Activated CD8-positive, alpha-beta T cell treated with anti-CD3 and anti-CD28 coated beads for 36 hours (primary cell): ENCODE measurements around the gene HNRNPAB. TPM values are rescaled to one million over a fixed set of nuclear protein-coding genes. Genes with fewer than 3 reads are reported as not detected.
A peak's percentile ranks its signal among the peaks of the same experiment; 100 is the strongest.
"Not testable (repeated sequence)": the region's sequence is repeated elsewhere in the genome, so short reads cannot be mapped to it uniquely, and the experiment has no call there.

Source experiments
- ATAC-seq: fragments of 200-7000 bp; cut with Tn5 transposase; one replicate; pipeline ENCODE4 v1.10.0; 2021; ENCODE audit warnings: mild to moderate bottlenecking, moderate library complexity
- CTCF ChIA-PET: fragments of 350-600 bp; sonication (Branson Sonifier 250); formaldehyde crosslinking; loops from one replicate; lab custom pipeline; 2021; ENCODE audit warnings: antibody characterized with exemption; lab: Charles Lee
- POLR2A ChIA-PET: fragments of 350-600 bp; sonication (Branson Sonifier 250); formaldehyde crosslinking; loops from one replicate; lab custom pipeline; 2021; ENCODE audit warnings: antibody characterized with exemption; lab: Charles Lee
- DNase-seq: peaks from one replicate; pipeline ENCODE4 v3.0.0-alpha.2; 2020
- H3K27ac Mint-ChIP-seq: one replicate; pipeline ENCODE4 v1.8.0; 2021; ENCODE audit warnings: mild to moderate bottlenecking, mixed read lengths
- H3K27me3 Mint-ChIP-seq: one replicate; pipeline ENCODE4 v1.8.0; 2021; ENCODE audit warnings: mixed read lengths
- H3K36me3 Mint-ChIP-seq: one replicate; pipeline ENCODE4 v1.8.0; 2021; ENCODE audit warnings: low read depth, mixed read lengths
- H3K4me1 Mint-ChIP-seq: one replicate; pipeline ENCODE4 v1.8.0; 2021; ENCODE audit warnings: low read depth, mixed read lengths
- H3K4me3 Mint-ChIP-seq: one replicate; pipeline ENCODE4 v1.8.0; 2021; ENCODE audit warnings: mild to moderate bottlenecking, moderate library complexity, mixed read lengths
- H3K9me3 Mint-ChIP-seq: one replicate; pipeline ENCODE4 v1.8.0; 2021; ENCODE audit warnings: mixed read lengths
- CTCF ChIP-seq: fragments of 200-600 bp; IDR thresholded peaks from one replicate; pipeline ENCODE4 v1.8.0; 2022; ENCODE audit warnings: antibody characterized with exemption, mild to moderate bottlenecking
- intact Hi-C: fragments of 100-400 bp; cut with micrococcal nuclease; formaldehyde crosslinking; loops from one replicate; pipeline ENCODE4 v1.10.0; 2022
- total RNA-seq, 2 experiments: library from RNA; stranded (reverse); gene quantifications; one replicate each; pipeline ENCODE4 v1.2.3, GENCODE V29; 2021

Gene HNRNPAB
- total RNA-seq, 2 experiments from 2014 or later: 392 to 399 TPM

GRCh38 chr5:178238711-178239592 is 34.6 kb downstream of the HNRNPAB start:
- no peaks in the 10 kb centered on the region for H3K36me3 Mint-ChIP-seq
- no peaks in the 10 kb centered on the region for H3K9me3 Mint-ChIP-seq
- intact Hi-C loops: no loop called here
- peak overlapping the region; percentile 97 for H3K27ac Mint-ChIP-seq
- ChIA-PET CTCF (interaction anchor here (1.1 to 2.5 kb wide), 3 partner anchors 9 to 163 kb away, joined by 4 to 6 read pairs (median 6); no protein-coding TSS in a partner anchor), POLR2A (interaction anchor here (0.6 to 21.3 kb wide), 6 partner anchors 8 to 386 kb away, joined by 3 to 431 read pairs (median 4); partner anchors contain the start of gene HNRNPAB)
- peak; percentile 74 for DNase-seq
- no peaks in the 10 kb centered on the region for H3K27me3 Mint-ChIP-seq
- TF ChIP-seq CTCF: no peak
- peaks cover 67% of the 10 kb centered on the region for H3K4me1 Mint-ChIP-seq
- ATAC-seq: peak; percentile 57
- H3K4me3 Mint-ChIP-seq: peak overlapping the region; percentile 53

GRCh38 chr5:178239626-178240301 is 35.4 kb downstream of the HNRNPAB start:
- peak; percentile 65 for DNase-seq
- H3K4me3 Mint-ChIP-seq: peak overlapping the region; percentile 52
- H3K9me3 Mint-ChIP-seq, H3K27me3 Mint-ChIP-seq, intact Hi-C loops, ATAC-seq, H3K36me3 Mint-ChIP-seq: not testable (repeated sequence)
- POLR2A ChIA-PET: interaction anchor here (0.6 to 21.3 kb wide), 5 partner anchors 9 to 385 kb away, joined by 3 to 431 read pairs (median 3); partner anchors contain the start of gene HNRNPAB
- CTCF ChIA-PET: interaction anchor here (1.1 to 2.5 kb wide), 2 partner anchors 8 to 164 kb away, joined by 4 to 6 read pairs; no protein-coding TSS in a partner anchor
- H3K4me1 Mint-ChIP-seq: peaks cover 61% of the 10 kb centered on the region
- peak overlapping the region; percentile 95 for H3K27ac Mint-ChIP-seq

GRCh38 chr5:178240341-178240741 is 36.0 kb downstream of the HNRNPAB start:
- H3K27me3 Mint-ChIP-seq: no peaks in the 10 kb centered on the region
- peak overlapping the region; percentile 74 for H3K4me3 Mint-ChIP-seq
- DNase-seq (no peak), ATAC-seq (no peak)
- CTCF ChIA-PET: no interaction called here
- intact Hi-C loops: no loop called here
- H3K9me3 Mint-ChIP-seq: no peaks in the 10 kb centered on the region
- H3K27ac Mint-ChIP-seq: peak overlapping the region; percentile 95
- H3K4me1 Mint-ChIP-seq: peaks cover 57% of the 10 kb centered on the region
- no peak for TF ChIP-seq CTCF
- POLR2A ChIA-PET: interaction anchor here (0.6 to 21.3 kb wide), 4 partner anchors 9 to 327 kb away, joined by 3 to 431 read pairs (median 3); partner anchors contain the start of gene HNRNPAB
- no peaks in the 10 kb centered on the region for H3K36me3 Mint-ChIP-seq

- intact Hi-C loops: no loop called here
- H3K36me3 Mint-ChIP-seq: no peaks in the 10 kb centered on the region
- DNase-seq (no peak), ATAC-seq (peak; percentile 19)
- CTCF ChIA-PET: no interaction called here
- TF ChIP-seq CTCF: no peak
- POLR2A ChIA-PET: interaction anchor here (1.0 to 21.3 kb wide), 4 partner anchors 8 to 40 kb away, joined by 3 to 431 read pairs (median 3); partner anchors contain the start of gene HNRNPAB
- H3K27ac Mint-ChIP-seq: peak overlapping the region; percentile 95
- H3K4me1 Mint-ChIP-seq: peaks cover 55% of the 10 kb centered on the region
- no peaks in the 10 kb centered on the region for H3K9me3 Mint-ChIP-seq
- peak overlapping the region; percentile 74 for H3K4me3 Mint-ChIP-seq
- H3K27me3 Mint-ChIP-seq: no peaks in the 10 kb centered on the region
These were observed 36.4 kb downstream of the HNRNPAB start for GRCh38 chr5:178240766-178241165.

- intact Hi-C loops: no loop called here
- H3K9me3 Mint-ChIP-seq: no peaks in the 10 kb centered on the region
- CTCF ChIA-PET: interaction anchor here (0.8 kb wide), 1 partner anchor 11 kb away, joined by 3 read pairs; no protein-coding TSS in a partner anchor
- peaks cover 53% of the 10 kb centered on the region for H3K4me1 Mint-ChIP-seq
- no peaks in the 10 kb centered on the region for H3K27me3 Mint-ChIP-seq
- no peak for TF ChIP-seq CTCF
- POLR2A ChIA-PET: interaction anchor here (1.0 to 21.3 kb wide), 5 partner anchors 8 to 39 kb away, joined by 3 to 431 read pairs (median 3); partner anchors contain the start of gene HNRNPAB
- DNase-seq (peak; percentile 66), ATAC-seq (peak; percentile 42)
- H3K4me3 Mint-ChIP-seq: peak overlapping the region; percentile 74
- H3K27ac Mint-ChIP-seq: peak overlapping the region; percentile 95
- no peaks in the 10 kb centered on the region for H3K36me3 Mint-ChIP-seq
These were observed 36.9 kb downstream of the HNRNPAB start for GRCh38 chr5:178241231-178241663.
